ENCODE results near the gene KRT81.
"Not testable (repeated sequence)": the region's sequence is repeated elsewhere in the genome, so short reads cannot be mapped to it uniquely, and the experiment has no call there.

KRT81 gene

DNA sequence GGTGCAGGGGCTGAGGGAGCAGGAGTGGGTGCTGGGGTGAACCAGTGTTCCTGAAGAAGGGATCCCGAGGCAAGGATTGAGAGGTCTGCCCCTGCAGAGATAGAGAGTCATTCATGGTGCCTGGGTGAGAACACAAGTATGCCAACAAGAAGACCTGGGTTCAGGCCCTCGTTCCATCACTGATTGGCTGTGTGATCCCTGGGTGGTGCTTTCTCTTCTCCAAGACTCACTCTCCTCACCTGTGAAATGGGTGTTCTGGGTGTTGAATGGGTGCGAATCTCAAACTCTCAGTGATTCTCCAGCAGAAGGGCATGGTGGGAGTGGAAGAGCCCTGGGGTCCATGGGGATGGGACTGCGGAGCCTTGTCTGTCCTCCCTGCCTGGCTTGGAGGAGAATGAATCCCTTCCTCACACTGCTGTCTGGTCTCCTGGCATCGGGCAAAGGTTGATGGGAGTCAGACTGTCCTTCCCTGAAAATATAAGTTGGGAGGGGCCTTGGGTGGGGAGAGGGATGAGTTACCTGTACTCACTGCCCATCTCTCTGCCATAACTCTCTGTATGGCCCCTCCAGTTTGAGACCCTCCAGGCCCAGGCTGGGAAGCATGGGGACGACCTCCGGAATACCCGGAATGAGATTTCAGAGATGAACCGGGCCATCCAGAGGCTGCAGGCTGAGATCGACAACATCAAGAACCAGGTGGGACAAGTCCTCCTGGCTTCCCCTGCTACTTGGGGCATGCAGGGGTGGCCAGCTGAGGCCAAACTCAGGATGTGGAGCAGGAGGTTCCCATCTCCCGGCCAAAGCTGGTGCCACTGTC is 48.7 kb downstream of the KRT81 start:
- H3F3A ChIP-seq (ENCODE audit: control insufficient read depth, insufficient read depth): no peaks in the 10 kb centered on the region
- no peak overlapping the region for H3K4me2 ChIP-seq (ENCODE audit: low read length)
- H3K4me3 ChIP-seq (ENCODE audit: low read length): no peak overlapping the region
- H4K20me1 ChIP-seq (ENCODE audit: control insufficient read depth, insufficient read depth, low read depth, low read length): no peaks in the 10 kb centered on the region
- no peak for TF ChIP-seq EZH2phosphoT487 (IDR thresholded peaks at IDR 0.05; ENCODE audit: borderline replicate concordance, low read length)
- TF ChIP-seq, protein P1, sequence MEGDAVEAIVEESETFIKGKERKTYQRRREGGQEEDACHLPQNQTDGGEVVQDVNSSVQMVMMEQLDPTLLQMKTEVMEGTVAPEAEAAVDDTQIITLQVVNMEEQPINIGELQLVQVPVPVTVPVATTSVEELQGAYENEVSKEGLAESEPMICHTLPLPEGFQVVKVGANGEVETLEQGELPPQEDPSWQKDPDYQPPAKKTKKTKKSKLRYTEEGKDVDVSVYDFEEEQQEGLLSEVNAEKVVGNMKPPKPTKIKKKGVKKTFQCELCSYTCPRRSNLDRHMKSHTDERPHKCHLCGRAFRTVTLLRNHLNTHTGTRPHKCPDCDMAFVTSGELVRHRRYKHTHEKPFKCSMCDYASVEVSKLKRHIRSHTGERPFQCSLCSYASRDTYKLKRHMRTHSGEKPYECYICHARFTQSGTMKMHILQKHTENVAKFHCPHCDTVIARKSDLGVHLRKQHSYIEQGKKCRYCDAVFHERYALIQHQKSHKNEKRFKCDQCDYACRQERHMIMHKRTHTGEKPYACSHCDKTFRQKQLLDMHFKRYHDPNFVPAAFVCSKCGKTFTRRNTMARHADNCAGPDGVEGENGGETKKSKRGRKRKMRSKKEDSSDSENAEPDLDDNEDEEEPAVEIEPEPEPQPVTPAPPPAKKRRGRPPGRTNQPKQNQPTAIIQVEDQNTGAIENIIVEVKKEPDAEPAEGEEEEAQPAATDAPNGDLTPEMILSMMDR (IDR thresholded peaks at IDR 0.05; ENCODE audit: low read depth, low read length, poor library complexity, severe bottlenecking): no peak
- H3K9me3 ChIP-seq (ENCODE audit: control insufficient read depth, insufficient read depth, low read length): no peaks in the 10 kb centered on the region
- H3K9me2 ChIP-seq (replicated peaks; ENCODE audit: control insufficient read depth, low read length): no peaks in the 10 kb centered on the region
- no peaks in the 10 kb centered on the region for H3K36me3 ChIP-seq (ENCODE audit: control insufficient read depth, low read length)
- H3K27ac ChIP-seq (ENCODE audit: low read depth, low read length): no peak overlapping the region
- H3K79me2 ChIP-seq (ENCODE audit: control insufficient read depth, low read length): no peaks in the 10 kb centered on the region
- peaks cover 8% of the 10 kb centered on the region for H3K4me1 ChIP-seq (ENCODE audit: control insufficient read depth, low read length)
- peaks cover 2% of the 10 kb centered on the region; the same call in 1 of the 2 replicates for H3K27me3 ChIP-seq (ENCODE audit: control insufficient read depth, low read length)

DNA sequence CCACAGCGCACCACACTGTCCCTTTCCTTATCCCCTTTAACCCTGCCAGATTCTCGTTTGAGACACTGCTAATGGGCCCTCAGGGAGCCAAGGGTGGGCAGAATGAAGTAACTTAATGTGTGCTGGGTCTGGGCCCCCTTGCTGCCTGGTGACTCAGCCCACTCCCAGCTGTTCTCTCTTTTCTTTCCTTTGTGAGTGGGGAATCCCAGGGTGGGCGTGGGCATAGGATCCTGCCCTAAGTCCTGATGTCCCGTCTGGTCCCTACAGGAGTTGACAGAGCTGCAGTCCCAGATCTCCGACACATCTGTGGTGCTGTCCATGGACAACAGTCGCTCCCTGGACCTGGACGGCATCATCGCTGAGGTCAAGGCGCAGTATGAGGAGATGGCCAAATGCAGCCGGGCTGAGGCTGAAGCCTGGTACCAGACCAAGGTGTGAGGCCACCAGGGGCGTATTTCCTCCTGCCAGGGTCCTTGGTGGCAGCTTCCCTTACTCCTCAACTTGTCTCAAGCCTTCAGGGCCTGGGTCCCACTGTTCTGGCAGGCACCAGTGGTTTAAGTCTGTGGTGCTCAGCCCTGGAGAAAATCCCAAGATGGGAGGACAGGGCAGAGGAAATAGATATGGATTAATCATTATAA is 50.0 kb downstream of the KRT81 start:
- Histone ChIP-seq H3K4me1 (ENCODE audit: control insufficient read depth, low read length) (peaks cover 8% of the 10 kb centered on the region), H3K36me3 (ENCODE audit: control insufficient read depth, low read length) (no peaks in the 10 kb centered on the region), H3F3A (ENCODE audit: control insufficient read depth, insufficient read depth) (no peaks in the 10 kb centered on the region), H3K4me3 (ENCODE audit: low read length) (no peak overlapping the region), H3K27ac (ENCODE audit: low read depth, low read length) (no peak overlapping the region), H3K27me3 (ENCODE audit: control insufficient read depth, low read length) (peaks cover 2% of the 10 kb centered on the region; the same call in 1 of the 2 replicates), H3K9me3 (ENCODE audit: control insufficient read depth, insufficient read depth, low read length) (no peaks in the 10 kb centered on the region), H3K4me2 (ENCODE audit: low read length) (no peak overlapping the region), H4K20me1 (ENCODE audit: control insufficient read depth, insufficient read depth, low read depth, low read length) (no peaks in the 10 kb centered on the region), H3K9me2 (replicated peaks; ENCODE audit: control insufficient read depth, low read length) (no peaks in the 10 kb centered on the region), H3K79me2 (ENCODE audit: control insufficient read depth, low read length) (no peaks in the 10 kb centered on the region)
- TF ChIP-seq EZH2phosphoT487 (IDR thresholded peaks at IDR 0.05; ENCODE audit: borderline replicate concordance, low read length): no peak
- TF ChIP-seq, protein P1 (IDR thresholded peaks at IDR 0.05; ENCODE audit: low read depth, low read length, poor library complexity, severe bottlenecking): no peak

DNA sequence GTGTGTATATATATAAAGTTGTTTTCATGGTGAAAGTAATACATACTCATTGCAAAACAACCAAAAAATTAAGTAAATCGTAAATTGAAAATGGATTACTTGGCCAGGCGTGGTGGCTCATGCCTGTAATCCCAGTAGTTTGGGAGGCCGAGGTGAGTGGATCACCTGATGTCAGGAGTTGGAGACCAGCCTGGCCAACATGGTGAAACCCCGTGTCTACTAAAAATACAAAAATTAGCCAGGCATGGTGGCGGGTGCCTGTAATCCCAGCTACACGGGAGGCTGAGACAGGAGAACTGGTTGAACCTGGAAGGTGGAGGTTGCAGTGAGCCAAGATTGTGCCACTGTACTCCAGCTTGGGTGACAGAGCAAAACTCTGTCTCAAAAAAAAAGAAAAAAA is 51.1 kb downstream of the KRT81 start:
- not testable (repeated sequence) for H3K36me3 ChIP-seq (ENCODE audit: control insufficient read depth, low read length); H3K79me2 ChIP-seq (ENCODE audit: control insufficient read depth, low read length); H3K27me3 ChIP-seq (ENCODE audit: control insufficient read depth, low read length); H4K20me1 ChIP-seq (ENCODE audit: control insufficient read depth, insufficient read depth, low read depth, low read length); H3K9me3 ChIP-seq (ENCODE audit: control insufficient read depth, insufficient read depth, low read length); H3K4me2 ChIP-seq (ENCODE audit: low read length); H3K4me3 ChIP-seq (ENCODE audit: low read length); H3K9me2 ChIP-seq (replicated peaks; ENCODE audit: control insufficient read depth, low read length); H3F3A ChIP-seq (ENCODE audit: control insufficient read depth, insufficient read depth); H3K4me1 ChIP-seq (ENCODE audit: control insufficient read depth, low read length); H3K27ac ChIP-seq (ENCODE audit: low read depth, low read length)

DNA sequence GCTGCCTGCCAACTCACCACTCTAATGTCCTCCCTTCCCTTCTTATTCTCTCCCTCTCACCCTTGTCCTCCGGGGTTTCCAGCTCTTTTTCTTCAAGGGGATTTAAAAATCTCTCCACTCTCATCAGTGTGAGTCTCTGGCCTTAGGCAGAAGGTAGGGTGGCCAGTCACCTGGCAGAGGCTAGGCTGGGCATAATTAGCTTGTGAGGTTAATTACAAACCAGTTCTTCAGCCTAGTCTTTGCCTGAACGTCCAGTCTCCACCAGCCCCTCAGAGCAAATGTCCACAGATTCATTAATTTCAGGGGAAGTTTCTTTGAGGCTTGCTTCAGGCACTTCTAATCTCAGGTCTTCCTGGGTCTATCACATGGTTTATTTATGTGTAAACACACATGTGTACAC is 51.6 kb downstream of the KRT81 start:
- Histone ChIP-seq H3K9me3 (ENCODE audit: control insufficient read depth, insufficient read depth, low read length) (no peaks in the 10 kb centered on the region), H3K27me3 (ENCODE audit: control insufficient read depth, low read length) (0 out of 2 replicates have a peak, but pooled peaks cover 2% of the 10 kb centered on the region), H3K27ac (ENCODE audit: low read depth, low read length) (no peak overlapping the region), H3K9me2 (replicated peaks; ENCODE audit: control insufficient read depth, low read length) (no peaks in the 10 kb centered on the region), H3K4me2 (ENCODE audit: low read length) (no peak overlapping the region), H3K79me2 (ENCODE audit: control insufficient read depth, low read length) (no peaks in the 10 kb centered on the region), H3F3A (ENCODE audit: control insufficient read depth, insufficient read depth) (no peaks in the 10 kb centered on the region), H4K20me1 (ENCODE audit: control insufficient read depth, insufficient read depth, low read depth, low read length) (no peaks in the 10 kb centered on the region), H3K4me3 (ENCODE audit: low read length) (no peak overlapping the region), H3K36me3 (ENCODE audit: control insufficient read depth, low read length) (no peaks in the 10 kb centered on the region), H3K4me1 (ENCODE audit: control insufficient read depth, low read length) (peaks cover 8% of the 10 kb centered on the region)
- TF ChIP-seq, protein P1 (IDR thresholded peaks at IDR 0.05; ENCODE audit: low read depth, low read length, poor library complexity, severe bottlenecking): no peak
- TF ChIP-seq EZH2phosphoT487 (IDR thresholded peaks at IDR 0.05; ENCODE audit: borderline replicate concordance, low read length): no peak

Measured in DOHH2 (cell line).